ENCODE measurements around the gene ATP4A.

DNA sequence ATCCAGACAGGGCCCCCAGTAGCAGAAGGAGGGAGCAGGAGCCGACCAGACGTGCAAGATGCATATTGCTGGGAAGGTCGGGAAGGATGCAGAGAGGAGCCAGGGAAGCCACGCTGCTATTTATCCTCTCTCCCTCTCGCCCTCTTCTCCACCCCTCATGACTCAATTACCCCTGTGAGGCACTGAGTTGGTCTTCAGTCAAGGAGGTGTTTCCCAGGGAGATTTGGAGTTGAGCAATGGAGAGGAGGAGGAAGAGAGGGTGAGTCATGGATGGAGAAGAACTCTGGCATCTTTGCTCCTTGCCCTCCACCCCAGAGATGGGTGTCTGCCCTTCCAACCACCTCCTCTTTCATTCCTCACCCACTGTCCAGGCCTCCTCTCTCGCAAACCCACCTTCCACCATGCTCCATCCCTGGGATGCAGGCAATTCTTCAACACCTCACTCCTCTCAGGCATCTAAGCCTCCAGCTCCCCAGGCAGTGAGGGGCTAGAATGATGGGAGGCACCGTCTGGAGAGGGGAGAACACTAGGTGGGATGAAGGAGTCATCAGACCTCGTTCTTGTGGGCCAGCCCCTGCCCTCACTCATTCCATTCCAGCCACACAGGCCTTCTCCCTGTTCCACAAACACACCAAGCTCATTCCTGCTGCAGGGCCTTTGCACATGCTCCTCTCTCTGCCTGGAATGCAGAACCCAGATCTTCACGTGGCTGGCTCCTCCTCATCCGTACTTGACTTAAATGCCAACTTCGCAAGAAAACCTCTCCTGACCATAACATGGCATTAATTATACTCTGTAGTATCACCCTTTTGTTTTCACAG, 35.0 kb downstream of the ATP4A start, which contains the start of gene SBSN:
- TF ChIP-seq SUZ12 (IDR thresholded peaks at IDR 0.05; ENCODE audit: extremely low read depth, insufficient read depth, insufficient read length) (no peak), YY1 (IDR thresholded peaks at IDR 0.05; ENCODE audit: insufficient read depth, insufficient read length) (no peak), ZNF274 (IDR thresholded peaks at IDR 0.05; ENCODE audit: low read depth, low read length) (no peak)
